Smooth muscle cell of the brain vasculature (primary cell): Measurements from ENCODE around the gene GLIS1.

Experiments
- DNase-seq: peaks from one replicate; pipeline ENCODE4 v3.0.0-alpha.2; 2012; ENCODE audit warnings: low read depth, low spot score

GLIS1 gene

DNA sequence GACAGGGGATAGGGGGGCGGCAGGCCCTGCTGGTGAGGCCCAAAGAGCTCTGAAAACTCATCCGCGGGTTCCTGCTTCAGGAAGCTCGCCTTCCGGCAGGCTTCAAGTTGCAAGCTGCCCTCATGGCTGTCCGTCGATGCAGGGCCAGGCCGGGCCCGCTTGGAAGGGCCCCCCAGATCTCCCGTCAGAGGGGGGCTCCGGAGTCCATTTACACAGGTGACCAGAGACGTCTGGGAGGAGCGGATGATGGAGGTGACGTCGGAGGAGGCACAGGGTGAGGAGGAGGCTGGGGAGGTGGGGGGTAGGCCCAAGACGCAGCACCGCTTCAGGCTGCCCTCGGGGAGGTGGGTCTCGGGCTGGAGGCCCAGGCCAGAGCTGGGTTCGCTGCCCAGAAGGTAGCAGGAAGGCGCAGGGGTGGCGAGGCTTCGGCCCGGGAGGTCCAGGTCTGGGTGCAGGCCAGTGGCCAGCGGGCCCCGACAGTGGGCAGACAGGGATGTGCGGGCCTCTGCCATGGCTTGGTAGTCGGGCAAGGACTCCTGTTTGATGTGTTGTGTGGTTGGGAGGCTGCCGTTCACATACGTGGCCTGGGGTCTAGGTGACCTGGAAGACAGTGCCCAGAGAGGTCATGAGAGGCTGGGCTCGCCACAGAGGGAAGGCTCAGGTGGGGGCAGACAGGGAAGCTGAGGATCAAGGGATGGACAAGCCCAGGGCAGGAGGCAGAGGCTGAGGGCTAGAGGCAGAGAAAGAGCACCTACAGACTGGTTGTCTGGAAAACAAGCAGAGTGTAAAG lies 144.4 kb downstream of the GLIS1 start:
- no peak for DNase-seq

DNA sequence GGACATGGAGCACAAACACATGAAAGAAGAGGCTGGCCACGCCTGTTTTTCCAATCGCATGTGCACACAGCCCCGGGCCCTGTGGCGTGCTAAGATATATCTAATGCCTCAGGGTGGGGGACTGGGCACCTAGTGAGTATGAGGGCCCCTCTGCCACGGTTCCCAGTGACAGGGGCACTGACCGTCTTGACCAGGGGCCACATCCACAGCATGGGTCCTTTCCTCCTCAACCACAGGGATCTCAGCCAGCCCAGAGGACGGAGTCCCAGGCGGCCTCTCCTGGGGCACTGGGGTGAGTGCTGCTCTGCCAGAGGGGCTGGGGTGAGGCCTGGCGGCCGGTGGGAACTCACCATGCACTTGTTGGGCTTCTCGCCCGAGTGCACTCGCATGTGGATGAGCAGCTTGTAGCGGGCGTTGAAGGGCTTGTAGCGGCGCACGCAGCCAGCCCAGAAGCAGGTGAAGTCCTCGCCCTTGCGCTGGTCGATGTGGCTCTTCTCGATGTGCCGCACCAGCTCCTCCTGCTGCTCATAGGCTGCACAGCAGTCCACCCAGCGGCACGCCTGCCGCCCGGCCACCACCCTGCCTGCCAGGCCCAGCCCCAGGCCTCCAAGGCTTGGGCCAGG lies 145.1 kb downstream of the GLIS1 start:
- DNase-seq, result no peak

DNA sequence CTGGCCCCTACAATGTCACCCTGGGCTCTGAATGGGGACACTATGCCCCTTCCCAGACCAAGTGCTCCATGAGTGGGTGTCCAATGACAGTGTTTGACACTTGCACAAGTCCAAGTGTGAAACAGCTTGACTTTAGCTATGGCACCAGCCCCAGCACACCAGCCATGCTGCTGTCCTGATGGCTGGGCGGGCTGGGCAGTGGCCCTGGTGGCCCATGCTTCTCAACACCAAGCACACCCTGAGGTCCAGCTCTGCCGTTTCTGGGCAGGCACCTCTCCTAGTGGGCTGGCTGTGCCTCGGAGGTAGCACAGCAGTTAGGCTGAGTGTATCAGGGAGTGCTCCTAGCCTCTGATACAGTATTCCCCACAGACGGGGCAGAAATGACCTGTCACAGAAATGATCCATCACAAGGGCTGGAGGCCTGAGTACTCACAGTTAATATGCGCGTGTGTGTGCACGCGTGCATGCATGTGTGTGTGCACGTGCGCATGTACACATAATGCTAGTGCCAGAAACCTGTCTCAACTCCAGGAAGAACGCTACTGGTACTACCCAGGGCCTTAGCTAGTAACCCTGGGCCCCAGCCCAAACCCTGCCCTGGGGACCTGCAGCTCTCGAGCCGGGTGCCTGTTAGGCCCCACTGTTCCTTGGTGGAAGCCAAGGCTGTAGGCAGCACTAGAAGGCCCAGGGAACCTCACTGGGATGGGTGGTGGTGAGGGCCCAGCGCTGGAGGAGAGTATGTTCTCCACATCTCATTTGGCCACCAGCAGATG lies 145.8 kb downstream of the GLIS1 start:
- no peak for DNase-seq

DNA sequence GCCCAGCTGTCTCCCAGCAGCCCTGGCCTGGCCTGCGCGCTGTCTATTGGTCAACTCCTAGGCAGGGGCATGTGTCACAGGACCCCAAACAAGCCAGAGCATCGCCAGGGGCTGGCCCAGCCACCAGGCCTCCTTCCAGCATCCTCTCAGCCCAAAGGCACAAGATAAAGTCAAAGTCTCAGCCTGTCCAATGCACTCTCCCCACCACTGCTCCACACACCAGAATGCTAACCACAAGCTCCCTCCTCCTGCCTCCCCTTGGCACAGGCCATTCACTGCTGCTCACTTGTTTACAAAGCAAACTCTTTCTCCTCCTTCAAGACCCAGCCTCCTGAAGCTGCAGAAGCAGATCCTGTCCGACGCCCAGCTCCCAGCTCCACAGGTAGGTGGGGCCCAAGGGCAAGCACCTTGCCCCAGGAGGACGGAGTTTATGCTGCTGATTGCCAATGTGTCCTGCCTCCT lies 146.4 kb downstream of the GLIS1 start:
- DNase-seq, result peak; percentile 28

DNA sequence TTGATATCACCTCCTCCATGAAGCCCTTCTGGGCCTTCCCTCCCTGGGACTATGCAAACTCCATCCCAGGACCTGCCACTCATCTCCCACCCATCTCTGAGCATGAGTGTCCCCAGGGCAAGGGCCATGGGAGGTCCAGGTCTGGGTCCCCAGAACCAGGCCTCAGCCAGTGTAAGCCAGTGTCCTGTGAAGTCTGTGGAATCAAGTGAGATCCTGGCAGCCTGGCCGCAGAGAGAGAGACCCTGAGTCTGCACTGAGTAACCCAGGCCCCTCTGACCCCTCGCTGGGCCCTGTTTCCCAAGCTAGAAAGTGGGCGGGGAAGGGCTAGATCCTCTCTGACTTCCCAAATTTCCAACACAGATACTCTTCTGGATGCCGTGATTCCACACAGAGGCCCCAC lies 147.0 kb downstream of the GLIS1 start:
- DNase-seq, result no peak

DNA sequence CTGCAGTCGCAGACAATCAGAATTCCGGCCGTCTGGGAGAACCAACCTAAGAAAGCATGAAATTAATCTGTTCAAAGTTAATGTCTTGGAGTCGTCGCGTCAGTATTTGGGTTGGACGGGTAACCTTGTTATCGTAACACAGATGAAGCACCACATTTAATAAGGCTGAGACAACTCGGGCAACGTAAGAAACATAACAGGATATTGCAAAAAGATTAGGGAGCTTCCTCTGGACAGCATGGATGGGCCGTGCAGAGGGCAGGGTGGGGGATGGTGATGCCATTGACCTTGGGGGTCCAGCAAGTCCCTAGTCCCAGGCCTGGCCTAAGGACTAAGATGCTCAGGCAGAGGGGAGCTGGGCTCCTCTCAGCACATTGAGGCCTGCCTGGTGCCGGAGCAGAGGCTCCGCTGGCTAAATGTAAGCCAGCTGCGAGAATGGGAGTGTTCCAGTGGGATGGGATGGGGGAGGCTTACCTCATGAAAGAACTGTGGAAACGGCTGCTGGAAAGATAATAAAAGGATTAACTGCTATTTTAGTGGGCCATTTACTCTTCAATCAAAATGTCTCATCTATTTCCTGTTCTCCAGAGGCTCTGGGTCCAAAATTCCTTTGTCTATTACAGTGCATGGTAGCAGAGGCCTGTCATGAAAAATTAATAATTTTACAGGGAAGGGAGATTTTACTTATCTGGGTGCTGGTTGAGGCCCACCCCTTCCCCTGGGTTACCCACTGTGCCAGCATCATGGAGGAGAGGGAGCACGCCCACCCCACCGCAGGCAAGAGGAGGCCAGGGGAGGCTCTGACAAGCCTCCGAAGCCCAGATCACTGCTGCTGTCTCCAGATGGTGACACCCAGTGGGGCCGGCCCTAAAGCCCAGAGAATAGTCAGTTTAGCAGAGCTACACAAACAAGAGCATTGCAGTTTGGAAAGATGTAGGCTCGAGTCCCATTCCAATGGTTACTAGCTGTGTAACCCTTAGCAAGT lies 148.1 kb downstream of the GLIS1 start:
- no peak for DNase-seq

DNA sequence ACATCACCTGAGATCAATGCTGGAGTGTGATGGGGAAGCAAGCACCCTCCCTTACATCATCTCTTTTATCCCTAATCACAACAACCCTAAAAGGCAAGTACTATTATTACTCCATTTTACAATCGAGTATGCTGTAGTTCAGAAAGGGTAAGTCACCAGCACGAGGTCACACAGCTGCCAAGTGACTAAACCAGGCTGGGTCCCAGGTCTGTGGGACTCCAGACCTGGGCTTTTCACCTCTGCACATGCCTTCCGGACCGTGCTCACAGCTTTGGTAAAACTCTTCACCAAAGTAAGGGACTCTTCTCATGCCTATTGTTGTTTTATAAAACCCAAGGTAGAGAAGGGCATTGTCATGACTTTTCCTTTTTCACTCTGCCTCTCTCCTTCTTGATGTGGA lies 148.9 kb downstream of the GLIS1 start:
- DNase-seq, result no peak

DNA sequence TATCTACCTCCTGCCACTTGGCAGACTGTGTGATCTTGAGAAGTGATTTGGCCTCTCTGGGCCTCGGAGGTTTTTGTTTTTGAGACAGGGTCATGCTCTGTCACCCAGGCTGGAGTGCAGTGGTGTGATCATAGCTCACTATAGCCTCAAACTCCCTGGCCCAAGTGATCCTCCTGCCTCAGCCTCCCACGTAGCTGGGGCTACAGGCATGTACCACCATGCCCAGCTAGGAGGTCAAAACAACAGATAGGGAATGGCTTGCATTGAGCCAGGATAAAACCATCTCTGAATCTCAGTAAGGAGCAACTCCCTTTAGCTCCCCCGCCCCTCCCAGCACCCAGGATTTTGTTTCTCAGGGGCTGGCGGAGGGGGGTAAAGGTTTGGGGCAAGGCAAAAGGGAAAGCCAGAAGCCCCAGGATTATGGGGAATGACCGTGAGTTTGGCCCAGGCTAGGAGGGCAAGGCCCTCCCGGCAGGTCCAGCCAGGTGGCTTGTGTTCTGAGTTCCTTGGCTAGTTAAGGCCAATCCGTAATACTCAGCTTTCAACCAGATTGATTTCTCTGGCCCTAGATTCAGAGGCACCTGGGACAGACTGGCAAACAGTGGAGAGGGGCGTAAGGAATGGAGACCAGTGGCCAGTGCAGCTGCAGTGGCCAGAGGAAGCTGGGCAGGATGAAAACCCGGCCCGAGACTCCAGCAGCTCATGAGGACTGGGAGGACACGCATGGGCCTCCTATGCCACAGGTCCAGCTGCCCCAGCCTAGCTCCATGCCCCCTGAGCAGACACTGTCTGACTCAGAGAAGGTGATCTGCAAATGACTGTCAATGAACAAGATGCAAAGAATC lies 149.7 kb downstream of the GLIS1 start:
- DNase-seq, result no peak

DNA sequence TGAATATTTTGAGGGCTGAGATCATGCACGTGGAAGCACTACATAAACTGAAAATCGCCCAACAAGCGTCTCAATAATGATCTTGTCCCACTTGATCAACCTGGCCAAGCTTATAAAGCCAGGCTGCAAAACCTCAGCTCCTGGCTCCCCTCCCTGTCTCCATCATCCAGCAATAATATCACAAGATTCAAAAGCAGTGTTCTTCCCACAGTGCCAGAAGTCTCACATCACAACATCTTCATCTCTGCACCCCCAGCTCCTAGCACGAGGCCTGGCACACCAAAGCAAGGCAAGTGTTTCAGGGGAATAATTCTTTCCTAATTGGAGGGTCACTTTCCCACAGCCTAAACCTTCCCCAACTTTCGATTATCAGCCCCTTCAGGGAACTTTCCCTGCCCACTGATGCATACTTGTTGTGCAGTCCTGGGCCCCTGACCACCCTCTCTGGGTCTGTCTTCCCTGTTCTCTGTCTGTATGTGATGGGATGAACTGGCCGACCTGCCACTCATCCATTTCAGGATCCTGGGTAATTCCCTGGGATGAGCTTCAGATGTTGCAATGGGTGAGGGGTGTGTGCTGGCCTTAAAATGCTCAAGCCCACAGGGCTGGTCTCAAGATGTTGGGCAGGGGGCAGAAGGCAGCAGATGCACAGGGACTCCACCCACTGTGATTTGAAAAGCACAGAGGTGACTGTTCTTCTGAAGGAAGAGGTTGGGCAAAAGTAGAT lies 150.7 kb downstream of the GLIS1 start:
- no peak for DNase-seq

DNA sequence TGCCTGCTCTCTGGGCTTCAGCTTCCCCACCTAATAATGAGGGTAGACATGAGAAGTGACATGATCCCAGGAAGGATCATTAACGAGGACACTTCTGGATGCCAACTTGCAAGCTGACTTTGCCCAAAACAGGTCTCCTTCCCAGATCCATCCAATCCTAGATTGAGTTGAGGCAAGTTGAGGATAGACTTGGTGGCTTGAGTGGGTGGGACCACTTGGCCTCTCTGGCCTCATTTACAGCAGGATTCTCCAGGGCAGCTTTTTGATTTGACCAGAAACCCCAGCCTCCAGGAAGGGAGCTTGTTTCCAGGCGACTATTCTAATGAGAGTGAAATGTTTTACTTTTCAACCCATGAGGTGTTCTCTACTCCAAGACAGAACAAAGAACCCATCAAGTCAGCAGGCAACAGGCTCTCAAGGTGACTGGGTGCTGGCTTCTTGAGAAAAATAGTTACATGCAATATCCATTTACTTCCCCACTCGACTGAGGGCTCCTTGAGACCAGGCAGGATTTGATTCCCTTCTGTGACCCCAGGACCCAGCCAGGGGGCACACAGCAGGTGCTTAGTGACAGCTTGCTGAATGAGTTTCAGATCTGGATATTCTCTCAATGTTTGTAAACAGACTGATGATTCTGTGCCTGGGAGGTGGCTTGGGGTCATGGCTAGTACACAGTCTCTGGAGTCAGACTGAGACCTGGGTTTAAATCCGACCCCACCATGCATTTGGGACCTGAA lies 151.5 kb downstream of the GLIS1 start:
- no peak for DNase-seq

DNA sequence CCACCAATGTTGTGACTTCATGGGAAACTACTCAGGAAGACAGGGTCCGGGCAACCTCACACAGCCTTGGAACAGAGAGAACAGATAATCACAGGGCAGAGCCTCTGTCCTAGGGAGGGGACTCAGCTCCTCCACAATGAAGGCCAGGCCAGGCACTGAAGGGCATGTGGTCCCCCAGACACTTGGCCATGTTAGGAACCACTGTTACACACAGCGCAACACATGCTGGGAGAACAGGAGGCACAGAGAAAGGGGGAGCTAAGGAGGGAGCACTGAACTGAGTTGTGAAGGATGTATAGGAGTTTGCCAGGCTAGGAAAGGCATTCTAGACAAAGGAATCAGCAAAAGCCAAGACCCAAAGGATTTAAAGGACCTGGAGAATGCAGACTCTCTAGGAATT lies 152.2 kb downstream of the GLIS1 start:
- DNase-seq, result no peak

DNA sequence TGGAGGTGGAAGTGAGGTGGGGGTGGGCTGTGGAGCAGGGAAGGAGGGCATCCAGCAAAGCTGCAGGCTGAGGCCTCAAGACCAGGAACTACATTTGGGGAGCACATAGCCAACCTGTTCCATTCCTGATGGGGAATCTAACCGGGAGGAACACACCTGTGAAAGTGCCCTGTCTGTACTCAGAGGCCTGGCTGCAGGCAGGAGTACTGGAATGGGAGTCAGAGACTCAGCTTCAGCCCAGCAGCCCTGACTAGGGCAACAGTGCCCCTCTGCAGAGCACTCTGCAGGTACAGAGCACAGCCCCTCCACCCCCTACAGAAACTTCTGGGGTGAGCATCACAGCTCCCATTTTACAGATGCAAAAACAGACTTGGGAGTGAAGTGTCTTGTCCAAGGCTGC lies 153.4 kb downstream of the GLIS1 start:
- no peak for DNase-seq

DNA sequence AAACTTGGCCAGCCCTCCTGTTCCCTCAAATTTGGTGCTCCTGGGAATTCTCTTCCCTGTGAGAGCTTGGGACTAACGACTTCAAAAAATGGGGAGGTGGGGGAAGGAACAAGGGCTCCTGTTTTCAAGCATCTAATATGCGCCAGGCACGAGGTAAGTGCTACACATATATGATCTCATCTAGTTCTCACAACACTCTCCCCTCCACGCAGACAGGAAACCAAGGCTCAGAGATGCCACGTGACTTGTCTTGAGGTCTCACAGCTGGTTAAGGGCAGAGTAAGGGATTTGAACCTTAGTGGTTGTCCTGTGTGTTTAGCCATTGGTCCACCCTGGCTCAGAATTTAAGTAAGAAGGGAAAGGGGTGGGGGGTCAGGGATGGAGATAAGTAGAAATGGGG lies 153.8 kb downstream of the GLIS1 start:
- no peak for DNase-seq

DNA sequence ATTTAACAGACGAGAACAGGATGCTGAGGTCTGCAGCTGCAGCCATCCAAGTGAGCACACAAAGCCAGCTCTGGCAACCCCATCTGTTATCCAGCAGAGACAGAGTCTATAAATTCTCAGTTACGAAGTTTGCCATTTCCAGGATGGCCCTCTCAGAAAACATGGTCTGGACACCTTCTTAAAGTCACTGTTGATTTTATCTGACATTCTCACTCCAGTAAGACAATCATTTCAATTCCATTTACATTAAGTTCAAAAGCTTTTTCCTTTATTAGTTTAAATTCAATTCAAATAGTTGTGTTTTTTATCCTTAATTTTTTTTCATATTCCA lies 154.2 kb downstream of the GLIS1 start:
- DNase-seq, result no peak

DNA sequence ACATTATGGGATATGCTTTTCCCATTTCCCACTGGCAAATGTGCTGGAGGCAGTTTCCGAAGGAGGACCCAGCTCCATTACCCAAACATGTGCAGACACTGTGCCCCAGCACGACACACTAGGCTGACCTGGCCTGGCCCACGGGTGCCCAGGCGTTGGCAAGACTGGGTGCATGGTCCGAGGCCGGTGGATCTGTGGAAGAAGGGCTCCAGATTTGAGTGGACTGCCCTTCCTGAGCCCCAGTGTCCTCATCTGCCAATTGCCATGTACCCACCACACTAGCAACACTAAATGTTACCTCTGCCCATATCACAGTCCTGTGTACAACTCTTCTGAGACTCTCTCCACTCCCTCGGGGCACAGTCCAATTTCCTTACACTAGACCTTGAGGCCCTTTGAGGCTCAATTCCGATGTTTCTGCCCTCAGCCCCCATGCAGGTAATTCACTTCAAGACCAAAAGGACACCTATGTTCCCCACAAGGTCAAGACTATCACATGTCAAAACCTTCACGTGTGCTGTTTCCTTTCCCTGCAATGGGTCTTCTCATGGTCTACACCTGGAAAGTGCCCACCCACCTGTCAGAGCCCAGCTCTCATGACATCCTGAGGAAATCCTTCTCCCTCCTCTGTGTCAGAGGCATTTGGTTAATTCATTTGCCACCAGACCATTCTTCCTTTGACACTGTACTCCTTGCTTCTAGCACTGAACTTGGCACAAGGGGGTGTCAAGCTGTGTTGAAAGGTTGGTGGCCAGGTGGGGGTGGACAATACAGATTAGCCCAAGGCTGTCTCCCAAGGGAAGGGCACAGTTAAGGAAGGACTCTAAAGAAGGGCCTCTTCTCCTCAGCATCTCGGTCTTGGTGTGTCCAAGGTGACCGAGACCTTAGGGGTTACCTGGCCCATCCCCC lies 154.8 kb downstream of the GLIS1 start:
- no peak for DNase-seq

DNA sequence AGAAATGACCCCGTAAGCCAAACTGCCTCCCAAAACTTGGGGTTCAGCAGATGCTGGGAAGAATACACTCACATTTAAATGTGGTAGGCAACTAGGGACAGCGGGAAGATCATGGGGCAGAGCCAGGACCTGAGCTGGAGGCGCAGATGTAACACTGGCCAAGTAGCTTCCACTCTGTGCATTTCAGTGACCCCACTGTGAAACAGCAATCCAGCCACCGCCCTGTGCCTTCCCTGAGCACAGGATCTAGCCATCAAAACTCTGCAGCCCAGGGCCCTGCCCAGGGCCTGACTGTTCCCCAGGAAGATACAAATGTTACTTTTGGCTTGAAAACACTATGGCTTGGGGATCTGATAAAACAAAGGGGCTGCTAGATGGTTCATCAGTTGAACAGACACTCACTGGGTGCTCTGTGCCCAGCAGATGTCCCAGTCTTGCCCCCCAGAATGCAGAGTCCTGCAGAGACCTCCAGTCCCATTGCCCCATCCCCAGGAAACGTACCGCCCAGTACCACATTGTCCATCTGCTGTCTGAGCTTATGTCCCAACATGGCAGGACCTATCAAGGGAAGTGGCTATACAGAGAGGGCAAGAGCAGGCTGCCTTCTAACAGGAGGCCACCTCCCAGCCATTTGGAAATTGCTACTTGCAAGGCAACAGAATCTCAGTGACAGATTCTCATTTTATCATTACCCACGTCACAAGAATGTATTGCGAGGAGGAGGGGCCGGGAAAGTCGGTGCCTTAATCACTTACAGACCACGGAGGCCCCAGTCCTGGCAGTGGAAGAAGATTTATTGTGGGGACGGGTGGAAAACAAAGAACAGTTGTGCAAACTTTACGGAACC lies 155.7 kb downstream of the GLIS1 start:
- no peak for DNase-seq
